ENCODE data around the gene NEURL2.

Gene NEURL2

GRCh38 chr20:45867136-45867818 lies 23.7 kb downstream of the NEURL2 start:
- DNase-seq: no peak

GRCh38 chr20:45866454-45866853 lies 24.6 kb downstream of the NEURL2 start:
- DNase-seq: no peak

- no peak for DNase-seq
Observed at GRCh38 chr20:45863543-45864470, 27.2 kb downstream of the NEURL2 start.

GRCh38 chr20:45861221-45862075 lies 29.6 kb downstream of the NEURL2 start:
- DNase-seq: no peak

GRCh38 chr20:45860560-45861220 lies 30.3 kb downstream of the NEURL2 start:
- DNase-seq: no peak

GRCh38 chr20:45859916-45860315 lies 31.1 kb downstream of the NEURL2 start:
- no peak for DNase-seq

- no peak for DNase-seq
Observed at GRCh38 chr20:45857882-45858216, 33.2 kb downstream of the NEURL2 start.

GRCh38 chr20:45857114-45857881 lies 33.7 kb downstream of the NEURL2 start, which contains the start of the genes ACOT8 and ZSWIM3:
TSS of gene ACOT8 (minus strand) at chr20:45857392. CDS start at chr20:45857315, 77 bp downstream.
TSS of gene ZSWIM3 (plus strand) at chr20:45857614. CDS start at chr20:45857826, 212 bp downstream.
- DNase-seq: peak; percentile 95

- DNase-seq: no peak
Observed at GRCh38 chr20:45853484-45853883, 37.5 kb downstream of the NEURL2 start.

- DNase-seq: no peak
Observed at GRCh38 chr20:45852326-45852725, 38.7 kb downstream of the NEURL2 start.

GRCh38 chr20:45851501-45851900 lies 39.5 kb downstream of the NEURL2 start:
- no peak for DNase-seq

GRCh38 chr20:45850926-45851325 lies 40.1 kb downstream of the NEURL2 start:
- DNase-seq: no peak

GRCh38 chr20:45850238-45850637 lies 40.8 kb downstream of the NEURL2 start:
- no peak for DNase-seq

GRCh38 chr20:45848969-45849582 lies 41.9 kb downstream of the NEURL2 start:
- DNase-seq: no peak

GRCh38 chr20:45848421-45848820 lies 42.6 kb downstream of the NEURL2 start:
- no peak for DNase-seq

- no peak for DNase-seq
Observed at GRCh38 chr20:45845452-45845851, 45.6 kb downstream of the NEURL2 start.

GRCh38 chr20:45843506-45843905 lies 47.5 kb downstream of the NEURL2 start:
- DNase-seq: no peak

GRCh38 chr20:45842169-45842812 lies 48.7 kb downstream of the NEURL2 start:
- DNase-seq: no peak

GRCh38 chr20:45841407-45842129 lies 49.4 kb downstream of the NEURL2 start:
- DNase-seq: no peak

- DNase-seq: no peak
Observed at GRCh38 chr20:45840700-45841198, 50.3 kb downstream of the NEURL2 start.
